GM18499 (cell line): ENCODE measurements around the gene LENEP.

Source experiments
- ATAC-seq: cut with Tn5 transposase; IDR thresholded peaks from one replicate; pipeline ENCODE4 v1.9.1; 2021; ENCODE audit warnings: moderate number of reproducible peaks; ENCODE audit not compliant: insufficient read depth, unreplicated experiment

LENEP gene, protein sequence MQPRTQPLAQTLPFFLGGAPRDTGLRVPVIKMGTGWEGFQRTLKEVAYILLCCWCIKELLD

DNA sequence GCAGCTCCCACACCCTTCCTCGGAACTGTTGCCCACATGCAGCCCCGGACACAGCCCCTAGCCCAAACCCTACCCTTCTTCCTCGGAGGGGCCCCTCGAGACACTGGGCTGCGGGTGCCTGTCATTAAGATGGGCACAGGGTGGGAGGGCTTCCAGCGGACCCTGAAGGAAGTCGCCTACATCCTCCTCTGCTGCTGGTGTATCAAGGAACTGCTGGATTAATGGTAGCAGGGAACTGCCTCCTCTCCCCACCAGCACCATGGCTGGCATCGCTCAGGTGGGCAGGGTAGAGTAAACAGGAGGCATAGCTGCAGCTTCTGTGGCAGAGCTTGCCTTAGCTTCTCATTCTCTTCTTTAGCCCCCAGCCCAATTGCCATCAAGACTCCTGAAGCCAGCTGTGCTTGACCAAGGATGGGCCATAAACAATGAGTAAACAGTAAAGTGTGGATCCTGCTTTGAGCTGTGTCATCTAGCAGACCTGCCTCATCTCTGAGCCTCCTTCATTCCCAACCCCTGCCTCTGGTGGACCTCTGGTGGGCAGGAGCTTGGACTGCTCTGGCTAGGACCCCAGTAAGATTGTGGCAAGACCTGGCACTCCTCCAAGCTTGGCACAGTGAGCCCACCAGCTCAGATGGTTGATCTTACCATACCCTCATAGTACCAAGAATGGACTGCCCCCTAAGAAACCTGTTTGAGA is at the start of gene LENEP:
Gene LENEP (plus strand): TSS at position 15 of the 697 bp plus-strand sequence. CDS start 22 bp downstream, at position 37.
- no peak for ATAC-seq

DNA sequence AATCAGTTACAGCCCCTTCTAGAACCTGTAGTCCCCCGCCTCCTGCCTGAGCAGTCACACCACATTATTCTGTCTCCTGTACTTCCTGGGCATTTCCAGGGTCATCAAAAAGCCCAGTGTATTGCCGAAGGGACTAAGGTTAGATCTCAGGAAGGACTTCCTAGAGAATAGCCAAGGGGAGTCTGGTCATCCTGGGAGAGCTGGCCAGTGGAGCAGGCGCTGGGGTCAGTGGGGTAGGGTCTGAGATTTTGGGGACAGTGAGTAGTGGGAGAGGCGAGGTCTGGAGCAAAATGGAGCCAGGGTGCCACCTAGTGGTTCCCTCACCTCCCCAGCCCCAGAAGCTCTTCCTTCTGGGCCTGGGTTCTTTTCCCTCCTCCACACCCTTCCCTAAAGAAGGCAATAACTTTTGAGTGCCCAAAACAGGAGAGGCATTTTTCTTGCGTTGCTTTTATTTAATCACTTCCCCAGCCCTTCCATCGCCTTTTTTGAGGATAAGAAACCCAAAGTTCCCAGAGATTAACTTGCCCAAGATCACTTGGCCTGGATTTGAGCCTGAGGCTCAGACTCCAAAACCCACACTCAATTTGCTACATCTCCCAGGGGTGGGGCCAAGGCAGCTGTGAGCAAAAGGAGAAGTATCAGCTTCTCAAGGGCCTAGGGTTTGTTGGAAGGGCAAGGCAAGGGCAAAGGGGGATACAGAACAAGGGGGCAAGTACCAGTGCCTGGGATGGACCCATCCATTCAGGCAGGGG is 49.6 kb upstream of the LENEP start:
- no peak for ATAC-seq

DNA sequence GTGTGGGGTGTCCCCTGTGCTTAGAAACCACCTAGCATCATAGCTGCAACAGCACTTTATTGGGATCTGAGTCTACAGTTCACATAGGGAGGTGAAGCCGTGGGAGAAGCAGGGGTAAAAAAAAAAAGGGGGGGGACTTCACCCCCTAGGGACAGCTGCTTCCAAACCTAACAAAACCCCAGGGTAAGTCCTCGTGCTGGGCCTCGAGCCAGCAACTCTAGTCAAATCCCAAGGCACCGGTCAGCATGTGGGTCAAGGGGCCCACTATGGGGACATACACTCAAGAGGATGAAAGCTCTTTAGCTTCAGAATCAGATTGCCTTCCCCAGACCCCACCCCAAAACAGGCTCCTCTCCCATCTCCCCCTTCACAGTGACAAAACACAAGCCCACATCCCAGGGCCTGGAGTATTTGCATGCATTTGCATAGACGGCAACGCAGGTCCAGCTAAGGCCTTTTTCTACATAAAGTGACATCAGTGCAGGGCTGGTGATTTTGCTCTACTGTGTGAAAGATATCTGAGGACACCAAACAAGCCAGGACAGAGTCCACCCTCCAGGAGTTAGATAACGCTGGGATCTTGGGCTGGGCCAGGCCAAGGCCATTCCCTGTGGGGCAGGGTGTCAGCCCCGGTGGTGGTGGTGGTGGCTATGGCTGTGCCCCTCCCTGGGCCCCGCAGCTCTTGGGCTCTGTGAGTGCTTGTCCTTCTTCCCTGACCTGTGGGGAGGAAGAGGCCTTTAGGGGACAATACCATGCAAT is 48.8 kb upstream of the LENEP start:
- no peak for ATAC-seq

DNA sequence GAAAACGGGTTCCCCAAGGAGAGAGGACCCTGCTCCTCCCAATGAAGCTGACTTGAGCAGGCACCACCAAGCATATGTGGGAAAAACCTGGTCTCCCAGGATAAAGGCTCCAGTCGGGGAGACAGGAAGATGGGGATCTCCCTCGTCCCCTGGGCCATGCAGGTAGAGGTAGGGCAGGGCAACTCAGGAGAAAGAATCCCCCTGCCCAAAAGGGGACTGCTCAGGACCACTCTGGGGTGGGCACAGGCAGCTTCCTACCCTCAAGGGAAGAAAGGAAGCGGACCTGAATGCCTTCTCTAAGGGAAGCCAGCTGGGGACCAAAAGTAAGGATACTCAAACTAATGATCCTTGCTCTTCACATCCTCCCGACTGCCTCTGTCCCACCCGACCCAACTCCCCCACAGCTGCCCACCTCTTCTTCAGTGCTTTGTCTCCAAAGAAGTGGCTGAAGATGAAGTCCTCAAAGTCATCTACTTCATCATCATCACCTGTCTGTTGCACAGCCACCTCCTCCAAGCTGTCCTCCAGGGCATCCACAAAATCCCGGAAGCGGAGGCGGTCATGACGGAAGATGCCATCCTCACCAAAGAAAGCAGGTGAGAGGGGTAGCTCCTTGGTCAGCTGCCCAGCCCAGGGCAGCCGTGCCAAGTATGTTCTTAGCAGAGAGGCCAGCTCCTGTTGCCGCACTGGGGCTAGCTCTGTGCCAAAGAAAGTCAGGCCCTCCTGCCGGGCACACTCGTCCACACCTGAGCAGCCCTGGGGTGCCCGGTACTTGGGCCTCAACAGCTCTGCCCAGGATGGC is 48.0 kb upstream of the LENEP start:
- ATAC-seq: no peak

DNA sequence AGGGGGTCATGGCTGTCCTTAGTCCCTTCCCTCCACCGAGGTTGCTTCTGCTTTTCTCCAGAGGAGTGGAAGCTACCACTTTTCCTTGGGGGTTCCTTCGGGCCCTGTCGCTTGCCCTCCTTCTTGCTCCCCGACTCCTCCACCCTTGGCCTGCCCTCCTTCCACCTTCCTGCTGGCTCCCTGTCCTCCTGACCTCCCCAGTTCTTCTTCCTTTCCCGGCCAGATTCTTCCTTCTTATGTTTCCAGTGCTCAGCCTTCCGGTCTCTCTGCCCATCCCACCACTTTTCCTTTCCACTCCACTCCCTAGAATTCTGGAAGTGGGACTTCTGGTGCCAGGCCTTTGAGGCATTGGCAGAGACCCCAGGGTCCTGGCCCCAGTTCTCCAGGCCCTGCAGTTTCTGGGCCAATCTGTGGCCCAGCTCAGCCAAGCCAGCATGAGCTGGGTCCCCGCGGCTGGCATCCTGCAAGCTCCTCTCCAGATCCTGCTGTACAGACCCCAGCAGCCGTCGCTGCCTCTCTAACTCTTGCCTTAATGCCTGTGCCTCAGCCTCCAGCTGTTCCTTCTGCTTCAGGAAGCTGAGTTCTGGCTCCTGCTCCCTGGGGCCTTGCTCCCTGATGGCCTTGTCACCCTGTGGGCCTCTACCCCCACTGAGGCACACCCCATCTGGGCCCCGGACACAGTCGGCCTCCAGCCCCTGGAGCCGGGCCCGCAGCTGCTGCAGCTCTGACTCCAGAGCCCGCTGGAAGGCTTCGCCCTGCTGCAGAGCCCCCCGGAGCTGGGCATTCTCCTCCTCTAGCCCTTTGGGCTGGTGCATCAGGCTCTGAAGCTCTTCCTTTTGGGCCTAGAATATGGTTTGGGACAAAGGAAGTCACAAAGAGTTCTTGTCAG is 47.2 kb upstream of the LENEP start:
- no peak for ATAC-seq

DNA sequence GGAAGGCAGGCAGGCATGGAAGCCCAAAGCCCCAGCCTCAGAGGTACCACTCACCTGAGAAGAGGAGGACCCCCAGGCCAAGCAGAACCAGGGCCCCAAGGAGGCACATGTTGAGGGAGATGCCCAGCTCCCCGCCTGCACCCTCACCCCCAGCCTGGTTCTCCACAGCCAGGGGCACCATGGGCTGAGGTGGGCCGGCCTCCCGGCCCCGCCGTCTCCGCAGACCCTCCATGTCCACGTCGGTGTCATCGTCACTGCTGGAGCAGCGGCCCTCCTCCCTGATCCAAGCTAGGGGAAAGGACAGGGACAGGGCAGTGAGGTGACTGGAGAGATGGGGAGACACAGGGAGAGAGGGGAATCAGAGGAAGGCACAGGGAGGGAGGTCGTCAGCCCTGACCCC is 45.3 kb upstream of the LENEP start:
- no peak for ATAC-seq

DNA sequence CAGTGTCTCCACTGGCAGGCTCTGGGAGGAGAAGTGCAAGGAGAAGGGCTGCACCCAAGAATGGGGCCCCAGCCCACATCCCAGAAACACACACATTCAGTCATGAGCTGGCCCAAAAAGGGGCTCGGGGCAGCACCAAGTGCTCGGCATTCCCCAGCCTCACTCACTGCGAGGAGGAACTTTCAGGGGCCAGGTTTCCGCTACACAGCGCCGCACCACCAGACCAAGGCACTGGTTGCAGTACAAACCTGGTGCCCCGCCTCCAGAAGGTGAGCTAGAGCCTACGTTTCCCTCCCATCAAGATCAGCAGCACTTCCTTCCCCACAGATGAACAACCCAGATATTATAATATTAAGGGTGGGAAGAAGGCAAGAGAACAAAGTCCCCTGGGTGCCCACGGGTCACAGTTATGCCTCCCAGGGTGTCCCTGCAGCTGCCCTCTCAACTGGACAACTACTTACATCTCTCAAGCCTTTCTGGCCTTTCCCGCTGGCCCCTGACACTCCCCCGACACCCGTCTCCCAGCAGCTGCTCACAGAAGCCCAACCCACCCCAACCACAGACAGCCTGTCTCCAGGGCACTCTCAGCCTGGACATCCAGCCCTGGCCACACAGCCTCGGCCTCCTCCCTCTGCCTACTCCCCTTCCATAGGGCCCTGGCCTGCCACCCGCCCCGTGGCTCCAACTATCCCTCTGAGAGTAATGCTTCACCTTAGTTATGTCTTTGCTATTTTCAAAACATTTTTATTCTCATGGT is 41.3 kb upstream of the LENEP start:
- ATAC-seq: no peak

DNA sequence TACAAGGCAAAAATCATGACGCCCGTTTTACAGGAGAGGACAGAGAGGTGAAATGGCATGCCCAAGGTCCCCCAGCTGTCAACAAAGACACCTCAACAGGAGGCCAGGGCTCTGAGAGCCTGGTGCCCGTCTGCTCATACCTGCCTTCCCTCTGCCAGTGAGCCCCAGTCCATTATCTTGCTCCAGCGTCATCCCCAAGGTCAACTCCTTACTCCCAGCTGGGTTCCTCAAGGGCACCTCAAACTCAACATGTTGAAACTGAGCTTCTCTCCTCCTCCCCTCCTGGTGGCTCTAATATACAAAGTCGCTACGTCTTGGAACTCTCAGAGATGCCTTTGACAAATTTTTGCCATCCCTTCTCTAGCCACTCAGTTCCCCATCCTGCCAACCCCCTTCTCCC is 40.7 kb upstream of the LENEP start:
- ATAC-seq: no peak

DNA sequence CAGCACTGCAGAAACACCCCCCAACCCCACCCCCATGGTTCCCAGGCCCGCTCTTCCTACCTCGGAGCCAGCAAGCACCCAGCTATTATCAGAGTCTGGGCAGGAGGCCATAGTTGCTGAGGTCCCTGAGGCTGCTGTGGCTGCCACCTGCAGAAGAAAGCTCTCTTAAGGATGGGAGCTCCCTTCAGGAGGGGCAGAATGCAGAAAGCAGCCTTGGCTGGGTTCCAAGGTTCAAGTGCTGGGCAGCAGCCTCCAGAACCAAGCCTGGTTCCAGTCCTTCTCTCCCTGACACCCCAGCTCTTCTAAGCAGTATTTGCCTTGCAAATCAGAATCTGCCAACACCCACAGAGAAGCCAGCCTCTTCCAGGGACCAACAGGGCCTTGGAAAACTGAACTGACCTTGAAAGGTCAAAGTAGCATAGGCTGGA is 39.8 kb upstream of the LENEP start:
- no peak for ATAC-seq

DNA sequence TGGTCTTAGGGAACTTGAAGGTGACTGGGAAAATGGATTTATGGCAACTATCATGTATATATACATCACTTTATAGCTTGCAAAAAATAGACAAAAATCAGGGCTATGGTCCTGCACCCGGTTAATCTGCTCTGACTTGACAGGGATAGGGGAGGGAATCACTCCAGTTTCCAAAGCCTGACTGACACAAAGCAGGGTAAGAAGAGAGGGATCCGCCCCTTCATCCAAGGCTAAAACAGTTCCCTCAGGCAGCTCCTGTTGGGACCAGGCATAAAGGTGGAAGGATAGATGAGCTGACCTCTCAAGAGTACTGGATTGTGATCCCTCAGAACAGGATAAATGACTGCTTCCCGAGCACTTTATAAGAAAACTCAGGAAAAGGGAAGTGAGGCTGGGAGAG is 38.8 kb upstream of the LENEP start:
- no peak for ATAC-seq

DNA sequence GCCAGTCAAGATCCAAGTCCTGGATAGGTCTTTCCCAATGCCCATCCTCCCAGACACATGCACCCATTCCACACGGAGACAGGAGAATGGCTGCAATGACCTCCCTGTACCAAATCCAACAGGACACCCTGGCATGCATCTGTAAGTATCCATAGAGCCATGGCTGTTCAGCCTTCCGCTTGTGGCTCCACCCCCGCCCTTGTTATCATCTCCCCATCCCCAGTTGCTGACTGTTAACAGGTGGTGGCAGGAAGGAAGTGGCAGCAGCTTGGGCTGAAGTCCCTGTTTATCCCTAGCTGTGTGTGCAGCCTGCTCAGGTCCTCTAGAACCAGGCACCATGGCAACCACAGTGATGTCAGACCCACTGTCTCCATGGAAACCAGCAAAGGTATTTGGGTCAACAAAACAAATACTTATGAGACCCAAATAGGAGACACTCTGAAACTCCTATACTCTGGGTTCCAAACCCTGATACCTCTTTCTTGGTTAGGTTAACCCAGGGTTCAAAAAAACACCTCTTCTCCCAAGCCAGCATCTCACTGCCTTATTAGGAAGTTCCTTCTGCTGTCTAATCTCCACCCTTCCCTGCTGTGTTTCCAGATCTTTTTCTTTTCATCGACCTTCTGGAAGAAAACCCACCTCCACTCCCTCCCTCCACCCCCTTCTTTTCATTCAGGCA is 38.2 kb upstream of the LENEP start:
- no peak for ATAC-seq

DNA sequence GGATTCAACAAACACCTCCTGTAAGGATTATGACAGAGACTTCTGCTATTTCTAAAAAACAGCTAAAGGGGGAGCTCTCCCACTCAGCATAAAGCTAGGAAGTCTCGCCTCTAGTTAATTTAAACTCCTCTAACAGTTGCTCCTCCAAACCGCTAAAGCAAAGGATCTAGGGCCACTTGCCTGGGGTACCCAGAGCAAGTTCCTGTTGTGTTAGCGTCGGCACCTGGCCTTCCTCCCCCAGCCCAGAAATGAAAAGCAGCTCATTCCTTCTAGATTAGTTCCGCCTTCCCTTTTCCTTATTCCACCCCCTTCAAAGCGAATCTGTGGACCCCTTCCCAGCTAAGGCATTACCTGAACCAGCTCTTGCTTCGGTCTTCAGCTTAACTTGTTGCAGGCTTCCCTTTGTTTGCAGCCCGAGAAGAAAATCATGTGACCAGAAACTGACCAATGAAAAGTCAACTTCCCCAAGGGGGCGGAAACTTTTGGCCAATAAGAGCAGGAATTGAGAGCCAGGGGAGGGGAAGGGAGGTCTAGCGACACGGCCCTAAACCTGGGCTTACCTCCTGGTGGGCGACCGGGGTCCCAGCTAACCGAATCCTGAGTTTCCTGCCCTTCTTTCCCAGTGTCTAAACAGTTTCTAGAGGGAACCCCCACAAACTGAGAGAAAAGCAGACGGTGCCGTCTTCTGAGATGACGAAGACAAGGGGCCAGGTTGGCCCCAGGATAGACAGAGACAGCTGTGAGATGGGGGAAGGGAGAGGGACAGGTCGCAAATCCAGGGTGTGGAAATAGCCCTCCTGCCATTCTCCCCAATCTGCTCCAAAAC is 37.5 kb upstream of the LENEP start, which contains the start of gene PBXIP1:
Gene PBXIP1 (minus strand): TSS at position 382 of the 826 bp plus-strand sequence. CDS start 2,378 bp downstream, outside the sequence.
- ATAC-seq: no peak

DNA sequence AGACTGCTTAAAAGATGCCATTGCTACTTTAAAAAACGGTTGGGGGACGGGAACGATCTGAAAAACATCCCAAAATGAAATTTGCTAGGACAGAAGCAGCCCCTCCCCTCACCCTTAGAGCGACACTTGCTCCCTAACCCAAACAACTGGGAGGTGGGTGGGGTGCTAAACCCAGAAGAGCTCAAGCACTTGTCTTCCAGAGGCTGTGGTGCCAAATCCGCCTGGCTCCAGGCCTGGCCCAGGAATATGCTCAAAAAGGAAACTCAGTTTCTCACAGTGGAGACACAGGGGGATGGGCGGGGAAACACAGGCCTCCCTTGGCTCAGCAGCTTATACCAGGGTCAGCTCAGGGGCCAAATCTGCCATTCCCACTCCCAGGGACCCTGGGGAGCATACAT is 36.8 kb upstream of the LENEP start:
- ATAC-seq: no peak

DNA sequence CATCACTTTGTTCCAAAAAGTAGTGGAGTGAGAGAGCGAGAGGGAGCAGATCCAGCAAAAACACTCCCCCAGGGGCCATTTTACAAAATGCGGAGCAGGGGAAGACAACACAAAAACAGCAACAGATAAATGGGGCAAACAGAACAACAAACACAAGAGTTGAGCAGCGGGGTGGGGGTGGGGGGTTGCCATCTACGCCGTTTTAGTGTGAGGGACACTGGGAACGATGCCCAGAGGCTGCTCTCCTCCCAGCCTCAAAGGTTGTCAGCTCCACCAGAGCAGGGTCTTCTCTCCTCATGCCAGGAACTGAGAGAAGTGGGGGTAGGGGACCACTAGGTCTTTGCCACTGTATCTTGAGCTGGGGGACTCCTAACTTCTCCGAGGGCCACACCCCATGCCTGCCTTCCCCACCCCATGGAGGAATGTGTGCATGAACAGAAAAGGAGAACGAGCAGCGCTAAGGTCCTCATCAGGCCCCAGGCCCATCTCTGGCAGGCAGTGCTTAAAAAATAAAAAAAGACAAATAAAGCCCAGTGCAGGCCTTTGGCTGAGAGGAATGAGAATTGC is 36.2 kb upstream of the LENEP start:
- no peak for ATAC-seq

DNA sequence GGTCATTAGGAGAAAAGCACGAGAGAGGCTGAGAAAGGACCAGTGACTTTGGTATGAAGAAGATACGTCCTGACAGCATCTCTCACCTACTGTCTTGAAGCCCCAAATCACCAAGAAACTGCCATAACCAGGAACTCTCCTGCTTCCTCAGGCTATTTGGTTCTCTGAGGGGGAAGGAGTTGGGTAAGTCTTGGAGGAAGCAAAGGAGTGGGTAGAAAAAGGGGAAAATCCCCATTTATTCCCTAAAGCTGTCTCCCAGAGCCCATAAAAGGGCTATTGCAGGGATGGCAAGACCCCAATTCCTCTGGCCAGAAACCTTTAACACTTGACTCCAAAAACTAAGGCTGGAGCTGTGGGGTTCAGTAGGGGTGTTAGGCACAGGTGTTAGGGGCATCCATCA is 35.4 kb upstream of the LENEP start:
- no peak for ATAC-seq

DNA sequence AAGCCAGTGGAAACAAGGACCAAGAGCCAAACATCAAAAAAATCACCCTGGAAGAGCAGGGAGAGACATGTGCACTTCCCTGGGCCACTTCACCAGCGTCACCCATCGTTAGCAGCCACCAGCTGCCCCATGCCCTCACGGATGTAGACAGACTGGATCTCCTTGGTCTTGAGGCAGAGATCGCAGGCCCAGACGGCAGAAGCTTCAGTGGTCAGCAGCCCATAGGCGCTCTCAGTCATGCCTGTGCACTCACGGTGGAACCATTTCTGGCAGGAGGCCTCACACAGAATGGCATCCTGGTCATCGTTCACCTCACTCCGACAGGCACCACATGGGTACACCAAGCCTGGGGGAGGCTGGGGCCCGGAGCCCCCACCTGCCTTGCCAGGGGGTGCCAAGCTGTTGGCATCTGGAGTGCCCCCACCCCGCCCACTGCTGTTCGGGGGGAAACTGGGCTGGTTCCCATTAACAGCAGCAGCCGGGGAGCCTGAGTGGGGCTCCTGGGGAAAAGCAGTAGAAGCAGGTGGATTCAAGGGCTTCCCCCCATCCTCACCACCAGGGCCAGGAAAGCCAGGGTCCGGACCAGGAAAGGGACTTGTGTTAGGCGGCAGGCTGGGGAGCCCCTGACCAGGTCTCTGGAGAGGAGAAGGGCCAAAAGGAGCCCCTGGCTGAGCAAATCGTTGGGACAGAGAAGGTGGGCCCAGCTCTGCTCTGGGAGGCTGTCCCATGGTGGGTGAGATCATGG is 34.5 kb upstream of the LENEP start:
- no peak for ATAC-seq
